Measurements from ENCODE around the gene PRKCQ.

The PRKCQ gene

DNA sequence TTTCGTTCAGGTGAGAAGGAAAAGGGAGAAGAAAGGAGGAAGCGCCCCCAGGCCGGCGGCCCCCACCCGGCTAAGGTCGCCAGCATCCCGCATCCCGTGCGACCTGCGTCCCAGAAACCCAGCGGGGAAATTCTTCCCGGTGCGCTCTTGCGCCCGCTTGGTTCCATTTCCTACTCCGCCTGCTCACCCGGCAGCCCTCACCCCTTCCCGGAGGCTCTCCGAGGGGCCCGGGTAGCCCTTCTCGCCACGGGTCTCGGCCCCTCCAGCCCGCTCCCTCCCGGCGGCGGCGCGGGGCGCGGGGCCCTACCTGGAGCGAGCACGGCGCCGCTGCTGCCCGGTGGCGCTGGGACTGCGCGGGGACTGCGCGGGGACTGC is at the start of gene PRKCQ:
Gene PRKCQ, minus strand, starts transcription at position 373 of the 375 bp plus-strand sequence. CDS start 65,141 bp downstream, outside the sequence.
- peak within 1 kb of the TSS in 1 of 2 donors; percentile 11 for H3K27ac ChIP-seq
- DNase-seq (ENCODE audit: low spot score) = no peak
- TF ChIP-seq, protein P1, sequence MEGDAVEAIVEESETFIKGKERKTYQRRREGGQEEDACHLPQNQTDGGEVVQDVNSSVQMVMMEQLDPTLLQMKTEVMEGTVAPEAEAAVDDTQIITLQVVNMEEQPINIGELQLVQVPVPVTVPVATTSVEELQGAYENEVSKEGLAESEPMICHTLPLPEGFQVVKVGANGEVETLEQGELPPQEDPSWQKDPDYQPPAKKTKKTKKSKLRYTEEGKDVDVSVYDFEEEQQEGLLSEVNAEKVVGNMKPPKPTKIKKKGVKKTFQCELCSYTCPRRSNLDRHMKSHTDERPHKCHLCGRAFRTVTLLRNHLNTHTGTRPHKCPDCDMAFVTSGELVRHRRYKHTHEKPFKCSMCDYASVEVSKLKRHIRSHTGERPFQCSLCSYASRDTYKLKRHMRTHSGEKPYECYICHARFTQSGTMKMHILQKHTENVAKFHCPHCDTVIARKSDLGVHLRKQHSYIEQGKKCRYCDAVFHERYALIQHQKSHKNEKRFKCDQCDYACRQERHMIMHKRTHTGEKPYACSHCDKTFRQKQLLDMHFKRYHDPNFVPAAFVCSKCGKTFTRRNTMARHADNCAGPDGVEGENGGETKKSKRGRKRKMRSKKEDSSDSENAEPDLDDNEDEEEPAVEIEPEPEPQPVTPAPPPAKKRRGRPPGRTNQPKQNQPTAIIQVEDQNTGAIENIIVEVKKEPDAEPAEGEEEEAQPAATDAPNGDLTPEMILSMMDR (IDR thresholded peaks at IDR 0.05) = no peak
- H3K4me3 ChIP-seq = peak within 1 kb of the TSS; percentile 70

DNA sequence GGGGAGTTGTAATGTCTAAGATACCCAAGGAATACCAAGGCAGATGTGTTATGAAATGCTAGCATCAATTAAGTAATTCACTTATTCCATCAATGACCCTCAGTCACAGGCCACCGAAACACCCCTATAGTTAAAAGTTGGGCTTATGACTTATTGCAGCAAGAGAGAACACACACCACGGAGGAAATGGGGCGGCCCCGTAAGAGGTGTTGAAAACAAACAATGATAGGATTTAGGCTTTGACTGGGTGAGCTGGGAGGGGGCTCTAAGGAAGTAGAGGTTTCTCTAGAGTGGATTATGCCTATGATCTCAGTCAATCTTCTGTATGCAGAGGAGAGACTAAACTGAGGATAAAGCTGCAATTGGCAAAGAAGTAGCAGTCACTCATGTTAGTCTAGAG is 45.4 kb upstream of the PRKCQ start:
- Histone ChIP-seq H3K27ac (no peak overlapping the region), H3K4me3 (no peak overlapping the region)
- DNase-seq (ENCODE audit: low spot score) = no peak
- TF ChIP-seq, protein P1 (IDR thresholded peaks at IDR 0.05) = no peak

DNA sequence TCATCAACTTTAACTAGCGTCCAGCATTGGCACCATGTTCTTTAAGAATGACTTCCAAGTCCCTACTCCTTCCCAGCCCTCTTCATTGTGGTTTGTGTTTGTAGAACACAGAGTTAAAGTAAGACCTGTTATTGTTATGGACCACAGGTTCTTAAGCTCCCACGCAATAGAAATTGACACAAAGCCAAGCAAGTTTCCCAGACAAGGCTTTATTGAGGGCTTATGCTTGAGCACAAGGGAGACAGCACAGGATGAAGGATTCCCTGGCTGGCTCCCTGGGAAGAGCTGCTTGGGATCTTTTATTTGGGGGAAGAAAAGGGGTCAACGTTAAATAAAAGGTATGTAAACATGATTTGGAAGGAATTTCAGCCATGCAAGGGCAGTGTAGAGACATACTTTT is 44.3 kb upstream of the PRKCQ start:
- Histone ChIP-seq H3K4me3 (no peak overlapping the region), H3K27ac (no peak overlapping the region)
- TF ChIP-seq, protein P1 (IDR thresholded peaks at IDR 0.05) = no peak
- DNase-seq (ENCODE audit: low spot score) = no peak

DNA sequence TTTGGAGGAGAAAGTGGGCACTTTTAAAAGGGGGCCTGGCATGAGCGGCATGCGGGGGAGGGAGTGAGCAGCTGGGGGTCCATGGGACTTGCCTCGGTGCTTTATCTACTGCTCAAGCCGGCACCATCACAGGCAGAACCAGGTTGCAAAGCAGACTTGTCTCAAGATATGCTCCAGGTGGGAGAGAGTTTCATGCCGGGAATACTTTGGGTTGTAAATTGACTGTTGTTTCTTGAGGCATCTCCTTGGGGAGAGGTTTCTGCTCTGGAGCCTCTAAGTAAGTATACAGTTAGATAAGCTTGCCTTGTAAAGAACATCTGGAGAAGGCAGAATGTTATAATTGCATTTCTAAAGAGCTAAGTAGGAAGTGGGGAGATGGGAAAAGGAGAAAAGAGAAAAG is 42.8 kb upstream of the PRKCQ start:
- DNase-seq (ENCODE audit: low spot score) = no peak
- Histone ChIP-seq H3K4me3 (no peak overlapping the region), H3K27ac (no peak overlapping the region)
- TF ChIP-seq, protein P1 (IDR thresholded peaks at IDR 0.05) = no peak

DNA sequence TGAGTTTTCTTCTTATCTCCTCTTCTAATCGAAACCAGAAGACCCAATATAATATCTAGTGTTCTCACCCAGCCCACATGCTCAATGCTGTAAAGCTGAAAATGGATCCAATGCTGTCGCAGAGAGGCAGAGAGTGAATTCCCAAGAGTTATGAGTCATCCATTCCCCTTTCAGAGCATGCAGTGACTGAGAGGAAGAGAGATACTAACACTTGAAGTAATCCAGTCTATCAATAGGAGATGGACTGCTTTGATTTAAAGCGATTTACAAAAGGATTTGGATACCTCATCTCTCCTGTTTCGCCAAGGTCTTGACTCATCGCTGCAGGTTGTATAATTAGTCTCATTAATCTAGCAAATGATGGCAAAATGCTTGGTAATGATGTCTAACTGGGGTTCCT is 41.5 kb upstream of the PRKCQ start:
- Histone ChIP-seq H3K4me3 (no peak overlapping the region), H3K27ac (no peak overlapping the region)
- TF ChIP-seq, protein P1 (IDR thresholded peaks at IDR 0.05) = no peak
- no peak for DNase-seq (ENCODE audit: low spot score)

DNA sequence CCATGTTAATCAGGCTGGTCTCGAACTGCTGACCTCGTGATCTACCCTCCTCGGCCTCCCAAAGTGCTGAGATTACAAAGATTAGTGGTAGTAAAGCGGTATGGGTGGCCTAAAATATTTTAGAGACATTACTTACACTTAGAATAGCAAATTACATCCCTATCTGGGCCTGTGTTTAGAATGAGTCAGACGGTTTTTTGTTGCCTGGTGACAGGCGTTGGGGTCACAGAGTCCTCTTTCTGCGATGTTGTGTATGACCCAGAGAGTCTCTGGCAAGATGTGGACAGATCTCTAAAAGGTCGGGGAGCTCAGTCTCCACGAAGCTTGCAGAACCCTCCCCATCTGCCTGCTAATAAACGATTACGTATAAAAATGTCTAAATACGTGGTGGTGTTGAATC is 39.6 kb upstream of the PRKCQ start:
- Histone ChIP-seq H3K4me3 (no peak overlapping the region), H3K27ac (no peak overlapping the region)
- no peak for DNase-seq (ENCODE audit: low spot score)
- TF ChIP-seq, protein P1 (IDR thresholded peaks at IDR 0.05) = no peak

DNA sequence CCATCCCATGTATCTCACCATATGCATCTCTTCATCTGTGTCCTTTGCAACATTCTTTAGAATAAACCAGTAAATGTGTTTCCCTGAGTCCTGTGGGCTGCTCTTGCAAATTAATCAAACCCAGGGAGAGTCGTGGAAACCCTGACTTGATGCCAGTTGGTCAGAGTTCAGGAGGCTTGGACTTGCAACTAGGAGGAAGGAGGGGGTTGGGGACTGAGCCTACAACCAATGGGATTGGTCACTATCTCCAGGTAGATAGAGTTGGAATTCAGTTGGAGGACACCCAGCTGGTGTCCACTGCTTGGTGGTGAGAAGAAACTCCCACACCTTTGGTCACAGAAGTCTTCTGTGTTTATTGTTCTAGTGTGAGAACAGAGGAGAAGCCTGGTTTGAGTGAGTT is 38.3 kb upstream of the PRKCQ start:
- TF ChIP-seq, protein P1 (IDR thresholded peaks at IDR 0.05) = no peak
- Histone ChIP-seq H3K4me3 (no peak overlapping the region), H3K27ac (no peak overlapping the region)
- no peak for DNase-seq (ENCODE audit: low spot score)

All from coronary artery (tissue), 2 donors.